NCI-H345 treated with DMSO at 0.1 percent for 48 hours (cell line): ENCODE data around the gene SCARF2.

Experiments used
- DNase-seq: peaks from one replicate; lab custom pipeline; 2025; ENCODE audit not compliant: unreplicated experiment; lab: John Stamatoyannopoulos, UW

SCARF2 gene

DNA sequence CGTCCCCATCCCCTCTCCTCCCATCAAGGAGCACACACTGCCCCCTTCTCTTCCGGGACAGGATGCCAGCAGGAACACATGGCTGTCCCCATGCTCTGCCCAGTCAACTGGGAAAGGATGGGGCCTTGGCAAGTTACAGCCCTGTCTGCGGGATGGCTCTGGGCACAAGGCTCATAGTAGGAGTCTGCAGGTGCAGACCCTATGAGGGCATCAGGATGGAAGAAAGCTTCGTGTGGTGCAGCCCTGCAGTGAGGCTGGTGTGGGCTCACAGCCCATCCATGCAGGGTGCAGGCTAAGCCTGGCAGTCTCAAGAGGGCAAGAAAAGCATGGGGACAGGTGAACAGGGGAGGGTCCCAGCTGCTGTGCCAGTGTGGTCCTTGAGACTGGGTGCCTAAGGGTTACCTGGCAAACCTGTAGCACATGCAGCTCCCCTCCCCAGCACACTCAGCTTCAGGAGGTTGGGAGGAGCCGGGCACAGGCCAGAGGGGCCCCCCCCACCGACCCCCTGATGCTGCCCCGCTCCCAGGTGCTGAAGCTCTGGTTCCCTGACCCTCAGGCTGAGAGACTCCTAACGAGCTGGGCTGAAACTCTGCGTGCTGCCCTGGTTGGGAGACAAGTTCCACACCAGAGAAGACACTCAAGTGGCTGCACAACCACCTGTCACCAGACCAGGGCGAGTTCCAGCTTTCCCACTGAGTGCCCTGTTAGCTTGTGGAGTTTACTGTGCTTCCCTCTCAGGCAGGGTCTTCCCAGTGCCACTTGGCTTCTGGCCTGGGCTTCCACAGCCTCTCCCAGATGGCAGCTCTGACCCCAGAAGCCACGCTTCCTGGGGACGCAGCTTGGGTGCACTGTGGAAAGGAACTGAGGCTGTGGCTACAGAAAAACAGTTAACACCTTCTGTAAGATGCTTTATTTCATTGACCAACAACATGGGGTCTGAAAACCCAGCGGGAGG lies 3.3 kb upstream of the SCARF2 start:
- DNase-seq, result no peak

DNA sequence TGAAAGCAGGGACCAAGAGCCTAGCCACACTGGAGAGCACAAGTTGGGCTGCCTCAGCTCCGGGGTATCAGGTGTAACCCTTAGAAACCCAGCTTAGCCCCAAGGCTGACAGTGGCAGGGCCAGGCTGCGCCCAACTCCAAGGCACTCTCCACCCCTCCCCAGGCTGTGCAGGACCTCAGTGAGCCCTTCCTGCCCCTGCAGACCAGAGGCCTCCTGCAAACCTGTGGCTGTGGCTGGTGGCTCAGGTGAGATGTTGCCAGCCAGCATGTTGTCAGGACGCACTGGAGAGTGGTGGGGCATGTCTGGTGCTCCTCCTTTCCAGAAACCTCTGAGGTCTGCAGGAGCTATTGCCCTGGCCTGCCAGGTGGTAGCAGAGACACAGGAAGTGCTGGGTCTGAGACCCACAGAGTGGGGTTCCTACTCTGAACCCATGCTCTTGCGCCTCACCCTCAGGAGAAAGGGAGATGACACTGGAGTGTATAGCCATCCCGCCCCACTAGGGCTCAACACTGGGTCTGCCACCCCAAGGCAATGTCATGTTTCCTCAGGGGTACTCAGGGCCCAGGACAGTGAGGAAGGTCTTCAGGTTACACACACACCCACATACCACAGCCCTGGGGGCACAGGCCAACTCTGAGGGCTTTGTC lies 2.4 kb upstream of the SCARF2 start:
- no peak for DNase-seq

DNA sequence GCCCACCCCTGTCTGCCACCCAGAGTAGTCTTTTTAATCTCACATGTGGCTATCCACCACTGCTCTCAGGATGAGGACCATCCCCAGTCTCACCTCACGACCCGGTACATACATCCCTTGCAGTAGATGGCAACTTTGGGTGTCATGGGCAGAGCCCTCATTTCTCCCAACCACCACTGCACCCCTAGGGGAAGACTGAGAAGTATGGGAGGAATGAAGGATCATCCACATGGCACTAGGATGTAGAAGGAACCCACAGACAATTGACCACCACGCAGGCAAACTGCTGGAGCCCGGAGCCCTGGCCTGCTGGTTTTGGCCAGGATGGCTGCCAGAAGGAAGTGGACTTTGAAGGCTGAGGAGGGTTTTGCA lies 1.9 kb upstream of the SCARF2 start:
- no peak for DNase-seq

DNA sequence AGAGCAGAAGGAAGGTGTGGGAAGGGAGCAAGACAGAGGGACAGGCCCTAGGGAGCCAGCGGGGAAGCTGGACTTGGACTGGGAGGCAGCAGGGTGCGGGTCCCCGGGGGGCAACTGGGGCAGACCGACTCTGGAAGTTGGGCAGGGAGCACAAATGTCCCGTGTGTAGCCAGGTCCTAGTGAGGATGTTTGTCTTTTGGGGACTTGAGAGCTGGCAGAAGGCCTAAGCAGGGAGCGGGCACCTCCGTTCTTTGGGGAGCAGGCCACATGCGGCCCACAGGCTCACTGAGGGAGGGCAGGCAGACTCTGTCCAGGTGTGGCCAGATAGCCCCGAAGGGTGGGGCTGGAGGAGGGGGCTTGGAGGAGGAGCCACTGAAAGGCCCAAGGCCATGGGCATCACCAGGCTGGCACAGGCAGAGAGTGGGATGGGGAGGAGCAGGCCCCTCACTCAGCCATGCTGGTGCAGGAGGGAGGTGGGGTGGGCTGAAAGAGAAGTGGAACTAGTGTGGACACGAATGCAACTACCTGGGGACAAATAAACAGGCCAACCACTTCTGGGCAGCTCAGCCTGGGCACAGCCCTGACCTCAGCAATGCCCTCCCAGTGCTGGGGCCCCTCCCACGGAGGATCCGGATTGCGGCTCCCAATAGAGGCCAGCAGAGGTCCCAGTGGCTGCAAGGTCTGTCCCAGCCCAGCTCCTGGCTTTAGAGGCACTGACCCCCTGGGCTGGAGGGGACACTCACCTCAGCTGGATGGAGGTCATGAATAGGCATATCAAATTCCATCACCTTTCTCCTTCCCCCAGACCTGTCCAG lies 1.3 kb upstream of the SCARF2 start:
- no peak for DNase-seq

DNA sequence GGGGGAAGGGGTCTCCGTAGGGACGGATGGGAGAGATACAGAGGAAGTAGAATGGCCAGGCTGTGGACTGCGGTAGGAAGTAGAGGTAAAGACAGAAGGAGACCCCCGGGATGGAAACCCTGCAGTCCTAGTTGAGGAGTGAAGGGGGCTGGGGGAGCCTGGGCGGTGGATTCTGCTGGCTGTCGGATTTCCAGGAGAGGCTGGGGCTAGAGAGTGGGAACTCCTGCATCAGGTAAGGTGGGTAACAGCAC lies 727 bp upstream of the SCARF2 start:
- DNase-seq, result no peak

DNA sequence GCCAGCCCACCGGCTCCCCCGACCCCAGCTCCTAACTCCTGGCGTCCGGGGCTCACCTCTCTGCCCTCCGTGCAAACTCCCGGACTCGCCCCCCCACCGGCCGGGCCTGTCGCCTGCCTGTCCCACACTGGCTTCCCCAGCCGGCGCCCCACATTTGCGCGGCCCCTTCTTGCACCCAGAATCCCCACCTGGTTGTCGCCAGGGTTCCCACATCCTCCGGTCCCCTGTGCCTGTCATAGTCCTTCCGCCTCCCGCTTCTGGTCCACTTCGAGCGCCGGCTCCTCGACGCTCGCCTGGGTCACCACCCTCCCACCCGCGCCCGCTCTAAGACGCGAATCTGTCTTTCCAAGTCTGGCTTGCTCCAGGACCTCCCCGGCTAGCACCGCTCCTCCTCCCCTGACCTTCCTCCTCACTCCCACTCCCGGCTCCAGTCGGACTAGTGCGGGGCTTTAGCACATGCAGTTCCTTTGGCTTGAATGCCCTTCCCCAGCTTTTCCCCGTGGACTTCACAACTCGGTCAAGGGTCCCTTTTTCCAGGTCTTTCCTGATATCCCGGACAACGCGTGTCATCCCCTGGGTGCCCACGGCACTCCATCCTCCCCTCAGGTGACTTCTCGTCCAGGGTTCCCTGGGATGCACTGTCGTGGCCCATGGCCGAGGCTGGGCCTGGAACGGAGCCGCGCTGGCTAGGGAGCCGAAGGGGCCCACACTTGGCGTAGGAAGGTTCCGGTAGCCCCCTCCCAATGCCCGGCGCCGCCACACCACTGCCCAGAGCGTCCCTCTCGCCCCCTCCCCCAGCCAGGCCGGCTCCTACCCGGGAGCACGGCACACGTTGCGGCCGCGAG lies 635 bp downstream of the SCARF2 start:
- DNase-seq, result no peak

DNA sequence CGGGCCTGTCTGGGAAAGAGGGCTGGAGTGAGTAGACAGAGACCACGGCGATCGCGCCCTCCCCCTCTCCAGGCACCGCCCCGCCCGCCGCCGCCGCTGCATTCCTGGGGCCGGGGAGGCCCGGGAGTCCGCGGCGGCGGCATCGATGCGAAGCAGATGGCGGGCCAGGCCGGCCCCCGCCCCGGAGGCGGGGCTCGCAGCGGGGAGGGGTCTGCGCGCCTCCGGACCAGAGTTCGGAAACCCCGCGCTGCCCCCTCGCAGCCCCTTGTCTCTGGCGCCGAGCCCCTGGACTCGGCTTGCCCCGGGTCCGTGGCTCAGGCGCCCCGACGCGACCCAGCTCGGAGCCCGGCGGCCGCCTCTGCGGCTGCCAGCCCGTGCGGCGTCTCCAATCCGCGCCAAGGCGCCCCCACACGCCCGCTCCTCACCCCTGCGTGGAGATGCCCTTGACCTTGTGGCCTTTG lies 1.3 kb downstream of the SCARF2 start:
- DNase-seq, result no peak

DNA sequence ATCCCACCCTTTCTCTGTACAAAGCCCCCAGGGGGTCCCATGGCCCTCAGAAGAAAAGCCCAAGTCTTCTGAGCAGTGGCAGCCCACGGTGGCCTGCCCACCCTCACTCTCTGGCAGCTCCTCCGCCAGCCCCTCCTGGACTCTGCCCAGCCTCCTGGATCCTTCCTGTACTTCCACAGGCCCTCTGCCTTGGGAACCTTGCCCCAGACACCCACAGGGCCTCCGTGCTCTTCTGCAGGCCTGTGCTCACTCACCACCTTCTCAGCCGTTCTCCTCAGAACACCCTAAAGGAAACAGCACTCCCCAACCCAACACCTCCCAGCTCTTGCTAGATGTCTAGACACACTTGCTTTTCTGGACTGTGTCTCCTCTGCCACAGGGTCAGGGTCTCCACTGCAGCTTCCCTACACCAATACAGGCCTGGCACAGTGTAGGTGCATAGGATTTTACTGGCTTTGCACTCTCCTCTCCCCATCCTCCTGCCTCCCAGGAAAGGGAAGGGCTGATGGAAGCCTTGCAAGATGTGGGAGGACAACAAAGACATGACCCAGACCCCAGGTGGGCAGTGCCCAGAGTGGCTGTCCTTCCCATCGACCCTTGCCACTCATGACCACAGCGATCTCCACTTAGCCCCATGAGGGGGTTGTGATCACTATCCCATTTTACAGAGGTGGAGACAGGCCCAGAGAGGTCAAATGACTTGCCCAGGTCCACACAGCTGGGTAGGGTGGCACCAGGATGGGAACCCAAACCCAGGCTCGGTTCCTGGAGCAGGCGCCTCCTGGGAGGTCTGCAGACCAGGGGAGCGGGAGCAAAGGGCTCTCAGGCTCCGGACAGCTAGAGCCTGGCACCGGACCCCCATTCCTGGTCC lies 2.0 kb downstream of the SCARF2 start:
- DNase-seq, result no peak

DNA sequence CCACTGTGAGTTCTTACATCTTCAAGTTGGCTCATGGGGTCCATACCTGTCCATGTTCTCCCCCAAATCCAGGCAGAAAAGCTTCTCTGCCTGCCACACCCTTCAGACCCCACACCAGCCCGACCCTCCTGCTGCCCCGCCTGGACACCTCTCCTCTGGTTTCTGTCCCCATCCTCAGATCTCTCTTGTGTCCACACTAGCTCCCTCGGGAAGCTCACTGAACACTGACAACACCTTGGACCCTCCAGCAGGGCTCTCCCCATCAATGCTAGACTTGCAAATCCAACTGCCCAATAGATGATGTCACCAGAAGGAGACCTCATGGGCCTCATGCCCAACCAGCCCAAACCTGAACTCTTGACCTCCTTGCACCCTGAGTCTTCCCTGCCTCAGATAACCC lies 2.9 kb downstream of the SCARF2 start:
- DNase-seq, result no peak

DNA sequence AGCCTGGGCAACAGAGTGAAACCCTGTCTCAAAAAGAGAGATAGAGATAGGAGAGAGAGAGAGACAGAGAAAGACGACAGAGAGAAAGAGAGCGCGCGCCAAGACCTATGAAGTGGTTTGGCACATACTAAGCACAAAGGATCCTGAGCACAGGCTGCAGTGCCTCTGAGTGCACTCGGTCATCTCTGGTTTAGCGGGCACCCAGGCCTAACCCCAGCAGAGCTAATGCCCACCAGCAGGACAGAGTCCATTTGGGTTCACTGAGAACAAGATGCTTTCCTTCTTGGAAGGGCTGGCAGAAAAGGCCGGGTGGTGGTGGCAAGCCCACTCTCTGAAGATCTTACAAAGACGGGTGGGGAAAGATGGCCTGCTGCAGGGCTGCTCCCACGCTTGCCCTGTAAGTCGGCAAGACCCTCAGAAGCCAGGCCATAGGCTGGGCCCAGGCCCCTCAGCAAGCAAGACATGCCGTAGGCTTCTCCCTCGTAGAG lies 3.3 kb downstream of the SCARF2 start:
- DNase-seq, result no peak

DNA sequence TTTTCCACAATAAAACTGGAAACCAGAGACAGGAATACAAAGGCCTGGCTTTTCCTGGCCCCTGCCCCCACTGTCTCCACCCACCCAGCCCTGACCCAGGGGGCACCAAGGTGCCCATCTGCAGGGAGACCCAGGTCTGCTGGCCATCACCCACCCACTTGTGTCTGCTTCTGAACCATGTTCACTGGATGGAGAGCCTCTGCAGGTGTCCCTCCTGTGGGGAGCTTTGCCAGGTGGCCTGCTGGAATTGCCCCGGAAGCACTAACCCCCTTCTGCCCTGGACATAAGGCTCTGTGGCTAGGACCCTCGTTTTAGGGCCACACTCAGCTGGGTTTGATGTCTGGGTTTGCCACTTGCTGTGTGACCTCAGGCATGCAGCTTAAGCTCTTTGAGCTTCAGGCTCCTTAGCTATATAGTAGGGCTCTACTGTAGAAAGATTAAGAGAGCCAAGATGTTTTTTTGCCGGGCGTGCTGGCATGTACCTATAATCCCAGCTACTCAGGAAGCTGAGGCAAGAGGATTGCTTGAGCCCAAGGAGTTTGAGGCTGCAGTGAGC lies 3.9 kb downstream of the SCARF2 start:
- no peak for DNase-seq

DNA sequence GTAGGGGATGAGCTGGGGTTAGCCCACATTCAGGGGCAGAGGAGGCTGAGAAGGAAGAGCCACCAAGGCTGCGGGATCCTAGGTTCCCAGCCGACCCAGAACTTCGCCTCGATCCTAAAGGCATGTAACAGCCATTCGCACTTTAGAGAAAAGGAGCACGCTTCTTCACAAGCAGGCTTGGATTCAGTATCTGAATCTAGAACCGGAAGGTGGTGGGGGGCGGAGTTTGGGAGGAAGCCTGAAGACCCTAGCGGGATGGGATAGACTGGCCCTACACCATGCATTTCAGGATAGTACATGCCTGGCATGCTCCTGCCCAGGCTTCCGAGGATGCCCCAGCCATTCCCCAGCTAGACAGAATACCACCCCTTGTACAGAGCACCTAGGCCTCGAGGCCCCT lies 4.4 kb downstream of the SCARF2 start:
- no peak for DNase-seq

DNA sequence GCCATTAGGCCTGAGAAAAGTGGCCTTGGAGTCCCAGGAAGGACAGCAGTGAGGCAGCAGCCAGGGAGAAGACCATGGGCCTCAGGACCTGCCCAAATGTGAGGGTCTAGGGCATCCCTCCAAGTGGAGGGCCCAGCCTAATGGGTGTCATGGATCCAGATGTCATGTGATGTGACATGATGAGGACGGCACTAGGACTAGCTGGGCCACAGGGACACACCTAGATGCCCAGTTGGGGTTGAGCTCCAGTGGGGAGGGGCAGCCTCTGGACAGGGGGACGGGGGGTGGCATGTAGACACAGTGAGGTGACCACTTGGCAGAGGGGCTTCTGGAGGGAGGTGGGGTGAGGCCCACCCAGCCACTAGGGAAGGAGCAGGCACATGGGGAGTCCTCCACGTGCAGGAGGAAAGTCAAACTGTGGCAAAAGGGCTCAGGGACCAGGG lies 5.4 kb downstream of the SCARF2 start:
- DNase-seq, result no peak

DNA sequence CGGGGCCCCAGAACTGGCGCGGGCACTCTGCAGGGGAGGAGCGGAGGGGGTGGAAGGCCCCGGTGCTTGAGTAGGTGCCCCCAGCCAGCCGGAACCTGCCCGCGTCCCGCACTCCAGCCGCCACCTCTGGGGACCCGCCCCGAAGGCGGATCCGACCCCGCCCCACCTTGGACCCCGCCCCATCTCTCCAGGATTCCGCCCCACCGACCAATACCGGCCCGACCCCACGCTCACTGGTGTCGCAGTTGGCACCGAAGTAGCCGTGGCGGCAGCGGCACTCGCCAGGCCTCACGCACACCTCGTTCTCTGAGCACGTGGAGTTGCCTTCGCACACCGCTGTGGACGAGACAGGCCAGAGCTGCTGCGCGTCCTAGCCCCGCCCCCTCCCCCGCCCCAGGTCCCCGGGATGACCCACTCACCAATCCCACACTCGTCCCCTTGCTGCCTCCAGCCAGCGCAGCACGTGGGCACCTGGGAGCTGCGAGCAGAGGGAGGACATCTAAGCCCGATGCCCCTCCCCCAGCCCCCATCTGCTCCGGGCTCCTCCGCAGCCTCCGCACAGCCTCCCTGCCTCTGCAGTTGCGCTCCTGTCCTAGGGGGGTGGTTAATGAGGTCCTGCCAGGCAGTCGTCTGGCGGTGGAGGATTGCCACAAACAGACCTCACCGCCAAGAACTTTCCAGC lies 6.0 kb downstream of the SCARF2 start:
- no peak for DNase-seq

DNA sequence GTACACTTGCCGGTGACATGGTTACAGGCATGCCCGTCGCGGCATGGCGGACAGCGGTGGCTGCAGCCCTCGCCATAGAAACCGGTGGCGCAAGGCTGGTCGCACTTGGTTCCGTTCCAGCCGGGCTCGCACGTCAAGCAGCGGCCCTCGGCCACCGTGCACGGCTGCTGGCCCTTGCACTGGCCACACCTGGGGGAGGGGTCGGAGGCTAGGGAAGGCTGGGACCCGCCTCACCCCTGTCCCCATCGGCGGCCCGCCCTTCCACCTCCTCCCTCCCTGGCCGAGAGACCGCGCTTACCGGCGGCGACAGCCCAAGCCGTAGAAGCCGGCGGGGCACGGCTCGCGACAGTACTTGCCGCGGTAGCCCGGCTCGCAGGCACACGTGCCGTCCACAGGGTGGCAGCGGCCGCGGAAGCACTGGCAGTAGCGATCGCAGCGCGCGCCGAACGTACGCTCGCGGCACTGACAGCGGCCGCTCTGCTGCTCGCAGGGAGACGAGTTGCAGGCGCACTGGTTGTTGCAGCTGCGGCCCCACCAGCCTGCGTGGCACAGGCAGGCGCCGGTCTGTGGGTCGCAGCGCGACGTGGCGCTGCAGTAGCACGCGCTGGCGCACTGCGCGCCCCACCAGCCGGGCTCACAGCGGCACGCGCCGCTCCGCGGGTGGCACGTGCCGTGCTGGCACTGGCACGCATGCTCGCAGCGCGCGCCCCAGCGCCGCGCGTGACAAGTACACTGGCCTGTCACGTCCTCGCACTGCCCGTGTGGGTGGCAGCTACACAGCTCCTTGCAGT lies 6.7 kb downstream of the SCARF2 start:
- DNase-seq, result no peak

DNA sequence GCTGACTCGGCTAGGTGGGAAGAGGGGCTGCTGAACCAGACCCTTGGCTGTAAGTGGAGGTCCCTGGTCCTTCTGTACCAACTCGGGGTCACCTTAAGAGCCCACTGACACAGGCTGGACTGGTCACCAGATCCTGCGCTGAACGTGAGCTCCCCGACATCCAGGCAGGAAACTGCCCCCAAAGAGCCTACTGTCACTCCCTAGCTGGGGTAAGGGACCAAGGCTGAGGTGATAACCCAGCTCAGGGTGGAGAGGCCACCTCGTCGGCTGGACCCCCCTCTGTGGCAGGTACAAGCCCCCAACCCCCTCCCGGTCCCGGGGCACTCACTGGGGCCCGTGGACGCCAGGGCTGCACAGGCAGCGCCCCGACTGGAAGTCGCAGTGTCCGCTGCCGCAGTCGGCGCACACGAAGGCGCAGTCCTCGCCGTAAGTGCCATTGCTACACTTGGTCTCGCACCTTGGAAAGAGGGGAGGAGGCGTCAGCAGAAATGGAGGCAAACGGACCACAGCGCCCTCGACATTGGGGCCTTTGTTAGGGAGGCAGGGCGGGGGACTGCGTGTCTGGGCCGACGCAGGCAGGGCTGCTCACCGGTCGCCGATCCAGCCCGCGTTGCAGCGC lies 7.4 kb downstream of the SCARF2 start:
- DNase-seq, result no peak

DNA sequence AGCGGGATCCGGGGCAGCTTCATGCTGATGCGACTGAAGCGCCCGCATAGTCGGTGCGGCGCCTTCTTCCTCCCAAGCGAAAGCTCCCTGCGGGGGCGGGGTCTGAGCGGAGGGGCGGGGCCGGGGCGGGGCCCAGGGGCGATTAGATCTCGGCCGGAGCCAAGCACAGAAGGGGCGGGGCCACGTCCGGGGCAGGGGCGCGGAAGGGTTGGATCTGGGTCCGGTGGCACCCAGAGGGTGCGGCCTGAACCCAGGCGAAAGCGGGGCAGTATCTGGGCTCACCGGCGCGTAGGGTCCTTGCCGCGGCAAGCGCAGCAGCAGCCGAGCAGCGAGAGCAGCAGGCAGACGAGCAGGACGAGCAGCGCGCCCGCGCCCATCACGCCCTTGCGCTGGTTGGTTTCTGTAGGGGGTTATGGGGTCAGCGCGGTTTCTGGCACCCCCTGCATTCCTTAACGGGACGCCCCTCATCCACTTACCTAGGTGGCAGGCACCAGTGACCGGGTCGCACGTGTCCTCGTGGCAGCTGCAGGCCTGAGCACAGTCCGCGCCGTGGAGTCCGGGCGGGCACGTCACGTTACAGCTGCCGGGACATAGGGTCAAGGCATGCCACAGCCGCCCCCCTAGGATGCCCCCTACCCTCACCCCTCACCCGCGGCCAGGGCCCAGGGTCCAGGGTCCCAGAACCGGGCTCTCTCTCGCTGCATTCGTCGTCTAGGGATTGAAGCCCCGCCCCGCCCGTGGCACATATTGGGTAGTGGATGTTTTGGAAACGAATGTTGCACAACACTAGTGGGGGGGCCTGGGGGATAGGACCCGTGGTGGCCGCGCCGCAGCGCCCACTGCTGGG lies 8.1 kb downstream of the SCARF2 start:
- DNase-seq, result no peak
